ENCODE results near the gene CSNK2A1. TPM values are rescaled to one million over a fixed set of nuclear protein-coding genes. Genes with fewer than 3 reads are reported as not detected.

CSNK2A1 gene
- total RNA-seq, 2 donors from 2014 or later, result 40.5 to 52.7 TPM

DNA sequence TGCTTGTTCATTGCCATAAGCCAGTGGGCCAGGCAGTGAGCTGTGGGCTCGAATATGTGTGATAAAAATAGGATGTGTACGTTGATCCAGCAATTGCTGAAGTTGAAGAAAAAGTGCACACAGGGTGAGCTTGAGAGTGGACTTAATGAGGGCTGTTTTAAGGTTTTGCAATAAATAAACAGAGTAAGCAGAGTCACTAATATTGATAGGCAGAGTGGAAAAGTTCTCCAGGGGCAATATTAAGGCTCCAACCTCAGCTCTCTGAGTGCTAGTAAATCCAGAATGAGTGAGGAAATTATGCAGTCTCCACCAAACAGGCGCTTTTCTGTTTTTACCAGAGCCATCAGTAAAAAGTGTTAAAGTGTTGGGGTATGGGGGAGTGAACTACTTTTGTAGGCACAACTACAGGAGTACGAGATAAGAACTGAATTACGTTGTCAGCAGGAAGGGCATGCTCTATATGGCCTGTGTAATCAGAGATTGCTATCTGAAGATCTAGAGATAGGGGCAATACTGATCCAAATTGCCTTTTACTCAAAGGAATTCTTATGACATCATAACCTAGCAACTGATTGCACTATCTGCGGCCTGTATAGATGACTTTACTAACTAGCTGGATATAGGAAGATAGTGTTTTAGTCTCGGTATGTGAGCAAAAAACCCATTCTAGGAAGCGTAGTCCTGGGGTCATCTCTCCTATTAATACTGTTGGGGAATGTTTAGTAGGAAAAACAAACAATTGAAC is 73.7 kb downstream of the CSNK2A1 start:
- WGBS, 2 donors, result 74 to 76% methylated on average over 8 of the region's 8 CpGs
- intact Hi-C loops (cut with DNase I), result loop anchor here (10.0 kb wide), 1 partner anchor 115 kb away; no protein-coding TSS in a partner anchor
- H3K27ac ChIP-seq, result no peak overlapping the region
- ATAC-seq, result no peak
- H3K4me3 ChIP-seq, result no peak overlapping the region
- H3K36me3 ChIP-seq (replicated peaks in 1 of 2; ENCODE audit: insufficient read depth in 1 of 2, low read depth in 2 of 2), result no peaks in the 10 kb centered on the region
- DNase-seq, result no peak
- H3K27me3 ChIP-seq, result no peaks in the 10 kb centered on the region
- no peaks in the 10 kb centered on the region for H3K9me3 ChIP-seq
- no peaks in the 10 kb centered on the region for H3K4me1 ChIP-seq
- TF ChIP-seq POLR2A (IDR thresholded peaks at IDR 0.05), result no peak

DNA sequence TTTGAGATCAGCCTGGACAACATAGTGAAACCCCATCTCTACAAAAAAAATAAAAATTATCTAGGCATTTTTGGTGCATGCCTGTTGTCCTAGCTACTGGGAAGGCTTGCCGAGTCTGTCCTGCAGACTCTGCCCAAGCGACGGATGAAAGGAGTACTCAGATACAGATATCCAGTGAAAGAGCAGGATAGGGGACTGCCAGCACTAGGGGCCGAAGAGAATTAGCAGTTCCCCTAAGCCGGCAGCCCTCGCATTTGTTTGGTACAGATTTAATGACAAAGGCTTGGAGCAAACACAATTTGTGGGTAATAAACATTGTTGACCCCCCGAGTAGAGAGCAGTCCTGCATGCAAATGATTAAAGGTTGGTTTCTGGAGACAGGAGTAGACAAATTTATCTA is 75.8 kb downstream of the CSNK2A1 start:
- H3K4me1 ChIP-seq, result peaks cover 5% of the 10 kb centered on the region
- H3K9me3 ChIP-seq, result no peaks in the 10 kb centered on the region
- 76 to 82% methylated on average over 7 of the region's 7 CpGs for WGBS, 2 donors
- no peaks in the 10 kb centered on the region for H3K27me3 ChIP-seq
- TF ChIP-seq POLR2A (IDR thresholded peaks at IDR 0.05), result no peak
- TF ChIP-seq, protein P1, sequence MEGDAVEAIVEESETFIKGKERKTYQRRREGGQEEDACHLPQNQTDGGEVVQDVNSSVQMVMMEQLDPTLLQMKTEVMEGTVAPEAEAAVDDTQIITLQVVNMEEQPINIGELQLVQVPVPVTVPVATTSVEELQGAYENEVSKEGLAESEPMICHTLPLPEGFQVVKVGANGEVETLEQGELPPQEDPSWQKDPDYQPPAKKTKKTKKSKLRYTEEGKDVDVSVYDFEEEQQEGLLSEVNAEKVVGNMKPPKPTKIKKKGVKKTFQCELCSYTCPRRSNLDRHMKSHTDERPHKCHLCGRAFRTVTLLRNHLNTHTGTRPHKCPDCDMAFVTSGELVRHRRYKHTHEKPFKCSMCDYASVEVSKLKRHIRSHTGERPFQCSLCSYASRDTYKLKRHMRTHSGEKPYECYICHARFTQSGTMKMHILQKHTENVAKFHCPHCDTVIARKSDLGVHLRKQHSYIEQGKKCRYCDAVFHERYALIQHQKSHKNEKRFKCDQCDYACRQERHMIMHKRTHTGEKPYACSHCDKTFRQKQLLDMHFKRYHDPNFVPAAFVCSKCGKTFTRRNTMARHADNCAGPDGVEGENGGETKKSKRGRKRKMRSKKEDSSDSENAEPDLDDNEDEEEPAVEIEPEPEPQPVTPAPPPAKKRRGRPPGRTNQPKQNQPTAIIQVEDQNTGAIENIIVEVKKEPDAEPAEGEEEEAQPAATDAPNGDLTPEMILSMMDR (IDR thresholded peaks at IDR 0.05), result no peak
- DNase-seq (no peak), ATAC-seq (no peak)
- no peaks in the 10 kb centered on the region for H3K36me3 ChIP-seq (replicated peaks in 1 of 2; ENCODE audit: insufficient read depth in 1 of 2, low read depth in 2 of 2)
- H3K27ac ChIP-seq, result no peak overlapping the region
- intact Hi-C loops (cut with DNase I), result no loop called here
- no peak overlapping the region for H3K4me3 ChIP-seq

DNA sequence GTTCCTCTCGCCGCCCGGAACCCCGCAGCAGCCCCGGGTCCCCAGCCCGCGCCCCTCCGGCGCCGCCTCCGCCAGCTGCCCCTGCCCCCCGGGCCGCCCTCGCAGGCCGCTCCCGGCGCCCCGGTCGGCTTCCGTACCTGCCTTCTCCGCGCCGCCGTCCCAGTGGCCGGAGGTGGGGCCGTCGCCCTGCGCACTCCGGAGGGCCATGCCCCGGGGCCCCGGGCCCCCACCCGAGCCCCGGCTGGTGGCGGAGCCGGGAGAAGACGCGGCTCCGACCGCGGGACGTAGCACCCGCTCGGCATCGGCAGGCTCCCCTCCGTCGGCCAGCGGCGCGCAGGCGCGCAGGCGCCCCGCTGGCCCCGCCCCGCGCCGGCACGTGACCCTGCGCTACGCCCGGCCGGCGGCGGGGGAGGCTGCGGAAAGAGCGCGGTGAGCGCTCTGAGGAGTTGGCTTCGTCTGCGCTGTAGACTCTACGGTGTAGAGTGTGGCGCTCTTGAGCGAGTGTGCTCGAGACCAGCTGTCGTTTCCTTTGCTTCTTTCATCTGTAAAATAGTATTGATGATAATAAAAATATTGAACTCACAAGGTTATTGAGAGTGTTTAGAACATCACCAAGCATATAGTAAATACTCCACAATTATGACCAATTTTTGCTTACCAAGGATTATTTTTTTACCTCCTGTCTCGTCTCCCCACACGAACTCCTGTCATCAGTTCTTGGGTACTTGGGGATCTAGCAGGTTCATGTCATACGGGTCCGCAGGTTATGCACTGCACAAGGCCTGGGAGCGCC is 81.2 kb downstream of the CSNK2A1 start, which contains the start of gene TBC1D20:
TBC1D20 (minus strand) TSS at position 335 of the 793 bp plus-strand sequence; CDS start at position 207, 128 bp downstream.
- peak within 1 kb of the TSS; percentile 85 to 88 for H3K4me3 ChIP-seq
- ATAC-seq, result peak; percentile 98
- H3K36me3 ChIP-seq (replicated peaks in 1 of 2; ENCODE audit: insufficient read depth in 1 of 2, low read depth in 2 of 2), result no peaks in the 10 kb centered on the region
- WGBS, 2 donors, result 1 to 4% methylated on average over 9 to 54 of the region's 80 CpGs
- peak within 1 kb of the TSS; percentile 70 to 96 (median 94) for H3K27ac ChIP-seq
- H3K4me1 ChIP-seq, result peaks cover 29% of the 10 kb centered on the region
- DNase-seq, result peak; percentile 85 to 90 (median 88)
- TF ChIP-seq, protein P1 (IDR thresholded peaks at IDR 0.05), result peak in 4 of 7 experiments; percentile 15 to 35 (median 20)
- peak; percentile 51 to 68 (median 62) for TF ChIP-seq POLR2A (IDR thresholded peaks at IDR 0.05)
- H3K9me3 ChIP-seq, result no peaks in the 10 kb centered on the region
- H3K27me3 ChIP-seq, result no peaks in the 10 kb centered on the region
- intact Hi-C loops (cut with DNase I), result no loop called here

DNA sequence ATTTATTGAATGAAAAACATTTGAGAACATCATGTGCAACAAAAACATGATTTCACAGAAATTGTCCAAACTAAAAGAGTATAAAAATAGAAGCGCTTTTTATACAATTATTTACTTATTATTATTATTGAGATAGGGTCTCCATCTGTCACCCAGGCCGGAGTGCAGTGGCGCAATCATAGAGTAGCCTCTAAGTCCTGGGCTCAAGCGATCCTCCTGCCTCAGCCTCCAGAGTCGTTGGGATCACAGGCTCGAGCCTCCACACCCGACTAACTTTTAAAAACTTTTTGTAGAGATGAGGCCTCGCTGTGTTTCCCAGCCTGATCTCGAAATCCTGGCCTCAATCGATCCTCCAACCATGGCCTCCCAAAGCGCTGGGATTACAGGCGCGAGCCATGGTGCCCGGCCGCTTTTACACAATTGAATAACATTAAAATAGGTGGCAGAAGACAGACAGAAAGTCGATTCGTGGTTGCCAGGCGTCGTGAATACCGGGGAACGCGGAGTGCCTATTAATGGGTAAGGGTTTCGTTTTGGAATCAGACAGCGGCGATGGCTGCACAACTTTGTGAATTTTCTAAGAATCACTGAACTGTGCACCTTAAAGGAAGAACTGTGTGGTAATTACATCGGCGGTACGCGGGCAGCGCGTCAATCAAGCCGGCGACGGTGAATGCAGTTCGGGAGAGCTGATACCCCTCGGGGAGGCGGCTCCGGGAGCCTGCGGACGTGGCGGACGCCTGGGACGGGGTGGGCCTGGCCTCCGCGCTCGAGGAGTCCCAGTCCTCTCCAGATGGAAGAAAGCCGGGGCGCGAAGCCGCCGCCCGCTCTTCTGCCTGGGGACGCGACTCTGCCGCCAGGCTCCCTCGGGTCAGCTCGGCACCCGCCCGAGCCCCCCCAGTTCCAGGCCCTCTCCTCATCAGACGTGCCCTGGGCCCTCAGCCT is 82.1 kb downstream of the CSNK2A1 start:
- DNase-seq (peak; percentile 50 to 60 (median 52)), ATAC-seq (peak; percentile 57)
- no peaks in the 10 kb centered on the region for H3K27me3 ChIP-seq
- 5 to 11% methylated on average over 25 to 59 of the region's 60 CpGs for WGBS, 2 donors
- no peaks in the 10 kb centered on the region for H3K36me3 ChIP-seq (replicated peaks in 1 of 2; ENCODE audit: insufficient read depth in 1 of 2, low read depth in 2 of 2)
- TF ChIP-seq POLR2A (IDR thresholded peaks at IDR 0.05), result peak in 2 of 3 donors; percentile 3 to 14
- TF ChIP-seq, protein P1 (IDR thresholded peaks at IDR 0.05), result no peak
- peak overlapping the region; percentile 70 to 96 (median 94) for H3K27ac ChIP-seq
- H3K4me3 ChIP-seq, result peak overlapping the region; percentile 85 to 88
- intact Hi-C loops (cut with DNase I), result no loop called here
- peaks cover 29% of the 10 kb centered on the region for H3K4me1 ChIP-seq
- no peaks in the 10 kb centered on the region for H3K9me3 ChIP-seq

Data from body of pancreas (tissue), 4 donors.